GM21717 (cell line): ENCODE results near the gene MYBL2.
A peak's percentile ranks its signal among the peaks of the same experiment; 100 is the strongest.
"Not testable (repeated sequence)": the region's sequence is repeated elsewhere in the genome, so short reads cannot be mapped to it uniquely, and the experiment has no call there.

Source experiments
- ATAC-seq: cut with Tn5 transposase; IDR thresholded peaks from one replicate; pipeline ENCODE4 v1.9.1; 2021; ENCODE audit warnings: mild to moderate bottlenecking, moderate library complexity; ENCODE audit not compliant: unreplicated experiment

MYBL2 gene

DNA sequence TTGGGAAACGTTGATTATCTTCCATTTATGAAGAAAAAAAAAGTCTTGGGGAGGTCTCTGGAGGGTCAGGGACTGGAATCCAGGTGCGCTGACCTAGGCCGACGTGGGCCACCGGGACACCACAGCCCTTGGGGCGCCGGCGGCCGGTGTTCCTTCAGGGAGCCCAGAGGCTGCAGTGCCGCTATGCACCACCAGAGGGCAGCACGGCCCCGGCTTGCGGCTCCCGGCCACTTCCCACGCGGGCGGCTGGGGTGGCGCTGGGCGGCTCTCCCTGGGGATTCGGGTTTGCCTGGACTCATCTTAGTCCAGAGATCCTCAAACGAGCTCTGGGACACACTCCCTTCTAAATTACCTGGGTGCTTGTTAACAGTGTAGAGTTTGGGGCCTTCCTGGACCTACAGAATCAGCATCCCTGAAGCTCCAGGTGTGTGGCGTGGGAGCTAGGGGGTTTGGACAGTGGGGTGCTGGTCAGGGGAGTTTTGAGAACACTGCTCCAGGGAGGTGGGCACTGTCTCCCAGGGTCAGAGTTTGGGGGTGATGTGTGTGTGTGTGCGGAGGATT, 82.9 kb downstream of the MYBL2 start:
- ATAC-seq: no peak

DNA sequence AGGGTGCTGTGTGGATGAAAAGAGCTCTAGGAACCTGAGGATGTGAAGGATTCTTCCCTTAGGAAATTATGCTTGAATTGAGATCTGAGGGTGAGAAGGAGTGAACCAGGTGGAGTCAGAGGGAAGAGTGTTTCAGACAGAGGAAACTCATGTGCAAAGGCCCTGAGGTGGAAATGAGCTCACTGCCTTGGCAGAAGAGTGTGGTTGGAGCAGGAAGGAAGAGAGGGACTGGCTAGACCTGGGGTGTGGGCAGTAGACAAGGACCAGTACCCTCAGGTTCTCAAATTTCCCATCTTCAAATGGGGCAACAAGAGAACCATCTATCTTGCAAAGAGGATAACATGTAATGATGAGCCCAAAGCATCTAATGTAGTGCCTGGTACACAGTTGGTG, 83.9 kb downstream of the MYBL2 start:
- ATAC-seq: no peak

DNA sequence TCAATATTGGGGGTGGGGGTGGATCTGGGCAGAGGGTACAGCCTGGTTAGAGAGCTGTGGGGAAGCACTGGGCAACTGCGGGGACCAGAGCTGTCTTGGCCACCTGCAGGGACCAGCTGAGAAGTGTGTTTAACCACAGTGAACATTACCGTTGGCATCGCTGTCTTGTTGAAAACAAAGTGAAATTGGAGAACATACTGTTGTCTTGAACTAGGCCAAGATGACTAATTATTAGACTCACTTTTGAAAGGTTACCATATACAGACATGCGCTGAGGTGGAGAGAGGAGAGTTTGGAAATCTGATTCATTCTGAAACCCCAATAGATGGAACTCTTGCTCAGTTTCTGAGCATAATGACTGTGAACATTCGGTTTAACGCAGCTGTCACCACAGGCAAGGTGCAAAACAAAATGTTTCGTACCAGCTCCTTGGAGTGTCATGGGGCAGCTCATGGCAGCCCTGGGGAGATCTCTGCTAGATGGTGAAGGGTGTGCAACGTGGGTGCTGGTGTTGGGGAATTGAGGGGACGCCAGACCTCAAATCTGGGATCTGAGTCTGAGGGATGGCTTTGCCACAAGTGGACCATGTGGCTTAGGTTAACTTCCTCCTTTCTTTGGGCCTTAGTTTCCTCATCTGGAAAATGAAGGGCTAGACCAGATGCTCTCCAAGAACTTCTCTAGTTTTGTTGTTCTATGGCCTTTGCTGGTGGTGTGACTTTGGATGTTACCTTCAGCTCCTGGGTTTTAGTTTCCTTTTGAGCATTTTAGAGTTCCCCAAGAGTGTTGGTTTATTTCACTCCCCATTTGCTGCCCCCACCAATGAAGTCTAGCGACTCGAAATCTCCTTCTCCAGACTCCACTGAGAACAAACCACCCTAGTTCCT, 84.5 kb downstream of the MYBL2 start:
- peak; percentile 71 for ATAC-seq

DNA sequence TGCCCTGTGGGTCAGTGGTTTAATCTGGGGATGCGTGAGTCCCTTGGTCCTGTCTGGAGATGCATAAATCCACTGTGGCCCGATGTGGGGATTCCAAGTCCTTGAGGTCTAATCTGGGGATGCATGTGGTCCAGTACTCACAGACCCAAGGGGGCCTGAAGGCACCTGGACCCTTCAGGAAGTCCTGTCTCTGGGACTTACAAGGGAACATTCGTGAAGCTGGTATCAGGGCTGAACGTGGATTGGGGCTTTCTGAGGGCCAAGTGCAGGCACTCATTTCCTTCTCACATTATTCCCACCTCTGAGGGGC, 85.1 kb downstream of the MYBL2 start:
- ATAC-seq: peak; percentile 3

DNA sequence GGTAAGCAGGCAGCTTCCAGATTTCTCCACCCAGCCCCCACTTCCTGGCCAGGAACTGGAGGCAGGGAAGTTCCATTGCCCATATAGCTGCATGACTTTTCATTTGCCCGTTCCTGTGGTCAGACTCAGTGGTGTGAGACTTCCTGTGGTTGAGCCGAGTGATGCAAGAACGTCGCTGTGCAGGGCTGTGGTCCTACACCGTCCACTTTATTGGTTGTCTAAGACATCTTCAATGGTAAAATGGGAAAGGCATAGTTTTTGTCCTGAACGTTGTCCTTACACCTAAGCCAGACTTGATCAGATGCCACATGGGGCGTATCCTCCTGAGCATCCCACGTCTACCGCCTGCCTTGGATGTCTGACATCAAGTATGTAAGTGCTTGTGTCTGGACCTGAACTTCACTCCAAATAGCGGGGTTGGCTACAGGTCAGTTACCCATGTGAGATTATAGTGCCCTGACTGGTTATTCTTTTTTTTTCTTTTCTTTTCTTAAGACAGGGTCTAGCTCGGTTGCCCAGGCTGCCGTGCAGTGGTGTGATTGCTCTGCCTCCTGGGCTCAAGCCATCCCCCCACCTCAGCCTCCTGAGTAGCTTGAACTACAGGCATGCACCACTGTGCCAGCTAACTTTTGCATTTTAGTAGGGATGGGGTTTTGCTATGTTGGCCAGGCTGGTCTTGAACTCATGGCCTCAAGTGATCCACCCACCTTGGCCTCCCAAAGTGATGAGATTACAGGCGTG, 85.8 kb downstream of the MYBL2 start:
- ATAC-seq: peak; percentile 35

DNA sequence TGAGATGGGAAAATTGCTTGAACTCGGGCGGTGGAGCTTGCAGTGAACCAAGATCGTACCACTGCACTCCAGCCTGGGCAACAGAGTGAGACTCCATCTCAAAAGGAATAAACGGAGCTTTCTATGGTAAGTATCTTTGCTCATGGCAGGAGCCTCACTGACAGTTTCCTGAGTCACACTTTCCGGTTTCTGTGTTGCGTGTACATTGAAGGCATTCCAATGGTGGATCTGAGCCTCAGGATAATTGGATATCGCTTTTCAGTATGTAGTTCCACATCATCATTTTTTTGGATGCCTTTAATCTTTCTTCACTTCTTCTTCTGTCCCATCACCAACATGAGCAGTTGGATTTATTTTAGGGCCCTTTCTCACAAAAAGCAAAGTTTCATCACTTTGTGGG, 88.5 kb downstream of the MYBL2 start:
- no peak for ATAC-seq

DNA sequence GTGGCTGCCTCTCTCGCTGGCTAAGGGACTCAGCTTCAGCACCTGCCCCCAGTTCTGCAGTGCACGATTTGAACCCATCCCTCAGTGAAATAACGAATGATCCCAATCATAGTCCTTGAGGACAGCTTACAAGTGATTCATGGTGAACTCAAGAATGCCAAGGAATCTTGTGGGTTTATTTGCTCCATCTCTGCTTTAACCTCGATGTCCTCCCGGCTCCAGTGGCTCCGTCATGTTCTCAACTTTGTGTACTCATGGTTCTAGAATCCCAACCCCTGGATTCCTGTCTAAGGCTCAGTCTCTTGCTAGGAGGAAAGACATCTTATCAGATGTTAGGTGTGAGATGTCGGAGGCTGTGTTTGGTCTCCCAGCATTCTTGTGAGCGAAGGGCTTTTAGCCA, 88.9 kb downstream of the MYBL2 start:
- no peak for ATAC-seq

DNA sequence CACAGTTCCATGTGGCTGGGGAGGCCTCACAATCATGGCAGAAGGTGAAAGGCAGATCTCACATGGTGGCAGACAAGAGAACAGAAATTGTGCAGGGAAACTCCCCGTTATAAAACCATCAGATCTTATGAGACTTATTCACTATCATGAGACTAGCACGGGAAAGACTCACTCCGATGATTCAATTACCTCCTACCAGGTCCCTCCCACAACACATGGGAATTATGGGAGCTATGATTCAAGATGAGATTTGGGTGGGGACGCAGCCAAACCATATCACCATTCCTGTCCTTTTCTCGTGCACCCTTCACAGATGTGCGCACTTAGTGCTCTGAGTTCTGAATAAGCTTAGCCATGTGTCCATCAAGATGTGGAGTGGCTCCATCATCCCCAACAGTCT, 91.0 kb downstream of the MYBL2 start:
- not testable (repeated sequence) for ATAC-seq

DNA sequence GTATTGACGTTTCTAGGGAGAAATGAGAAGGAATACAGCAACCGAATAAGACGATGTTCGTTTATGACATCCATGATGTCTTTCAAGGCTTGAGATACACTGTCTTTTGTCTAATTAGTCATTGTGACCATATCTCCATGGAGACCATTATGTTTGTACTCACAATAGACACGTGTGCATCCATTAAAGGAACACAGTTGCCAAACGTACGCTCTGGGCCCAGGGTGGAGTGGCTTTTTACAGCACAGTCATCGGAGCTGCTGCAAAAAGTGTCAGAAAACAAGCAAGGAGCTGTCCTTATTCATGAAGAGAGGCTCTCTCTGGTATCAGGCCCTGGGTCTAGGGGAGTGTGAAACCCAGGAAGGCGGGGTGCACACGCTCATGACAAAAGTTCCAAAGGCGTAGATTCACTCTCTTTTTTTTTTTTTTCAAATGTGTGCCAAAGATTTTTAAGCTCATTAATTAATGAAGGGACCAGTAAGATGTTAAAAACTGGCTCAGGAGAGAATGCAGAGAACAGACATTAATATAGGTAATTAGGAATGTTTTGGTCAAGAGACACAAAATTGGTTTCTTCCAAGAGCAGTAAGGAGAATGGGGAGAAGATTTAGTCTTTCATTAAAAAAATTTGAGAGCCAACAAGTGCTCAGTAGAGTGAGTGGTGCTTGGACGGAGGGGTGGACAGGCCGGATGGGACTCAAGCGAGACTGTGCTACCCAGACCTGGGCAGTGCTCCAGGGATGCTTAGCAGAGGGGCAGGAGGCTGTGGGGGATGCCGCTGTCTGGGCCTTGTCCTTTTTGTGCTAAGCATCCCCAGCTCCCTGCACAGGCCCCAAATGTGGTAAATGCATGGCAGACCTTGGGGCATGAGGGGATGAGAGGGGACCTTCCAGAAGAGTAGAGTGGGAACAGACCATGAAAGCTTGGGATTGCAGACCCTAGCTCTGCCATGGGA, 94.7 kb downstream of the MYBL2 start:
- no peak for ATAC-seq

DNA sequence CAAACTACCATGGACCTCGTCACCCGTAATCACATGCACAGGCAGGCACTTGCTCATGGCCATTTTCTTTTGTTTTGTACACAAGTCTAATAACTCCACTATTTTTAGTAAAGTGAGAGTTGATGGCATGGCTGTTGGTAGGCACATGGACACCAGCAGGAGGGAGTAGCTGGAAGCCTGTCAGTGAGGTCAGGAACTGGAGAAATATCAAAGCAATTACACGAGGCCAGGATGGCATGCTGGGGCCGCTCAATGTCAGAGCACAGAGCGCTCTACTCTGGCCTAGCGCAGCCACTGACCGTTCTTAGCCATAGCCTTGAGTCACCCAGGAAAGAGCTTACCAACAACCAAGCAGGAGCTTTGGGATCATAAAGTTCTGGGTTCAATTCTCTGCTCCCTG, 96.0 kb downstream of the MYBL2 start:
- ATAC-seq: no peak

DNA sequence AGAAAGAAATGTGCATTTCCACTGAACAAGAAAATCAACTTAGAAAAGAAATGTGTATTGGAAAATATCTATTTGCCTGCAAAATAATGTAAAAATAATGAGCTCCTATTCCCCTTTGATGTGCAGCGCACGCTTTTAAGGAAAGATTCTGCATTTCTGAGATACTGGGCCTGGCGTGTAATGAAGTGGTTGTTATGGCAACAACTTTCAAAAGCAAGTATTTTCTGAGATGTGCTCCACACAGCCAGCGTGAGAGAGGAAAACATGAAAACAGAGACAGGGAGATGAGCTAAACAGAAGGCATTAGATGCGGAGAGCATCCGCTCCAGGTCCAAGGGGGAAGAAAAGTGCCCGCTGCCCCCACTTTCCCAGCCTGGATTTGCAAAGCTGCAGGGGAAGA, 99.0 kb downstream of the MYBL2 start:
- ATAC-seq: no peak
